GM19397 (cell line): ENCODE results near the gene TGM1.

ENCODE experiments used
- ATAC-seq: cut with Tn5 transposase; IDR thresholded peaks from one replicate; pipeline ENCODE4 v1.9.1; 2021; ENCODE audit warnings: mild to moderate bottlenecking, moderate library complexity; ENCODE audit not compliant: unreplicated experiment

Gene TGM1

GRCh38 chr14:24262821-24263733, at the start of gene TGM1:
Gene TGM1, minus strand, starts transcription at chr14:24263177. Its CDS starts 825 bp downstream, at chr14:24262352.
- ATAC-seq, result no peak

- no peak for ATAC-seq
Measured at GRCh38 chr14:24311837-24312615, 49.0 kb upstream of the TGM1 start.

GRCh38 chr14:24310646-24311604, 47.9 kb upstream of the TGM1 start, which contains the start of gene LTB4R:
Gene LTB4R, plus strand, starts transcription at chr14:24311502. Its CDS starts 4,150 bp downstream, at chr14:24315652.
- peak; percentile 62 for ATAC-seq

- ATAC-seq, result no peak
Measured at GRCh38 chr14:24310265-24310645, 47.3 kb upstream of the TGM1 start.

- no peak for ATAC-seq
Measured at GRCh38 chr14:24309538-24310264, 46.7 kb upstream of the TGM1 start, which contains the start of gene LTB4R2. Gene LTB4R2, plus strand, starts transcription at chr14:24310140. Its CDS starts 525 bp downstream, at chr14:24310665.

- no peak for ATAC-seq
Measured at GRCh38 chr14:24308342-24309124, 45.6 kb upstream of the TGM1 start.

- no peak for ATAC-seq
Measured at GRCh38 chr14:24307575-24308341, 44.8 kb upstream of the TGM1 start, which contains the start of gene CIDEB. Gene CIDEB, minus strand, starts transcription at chr14:24307977. Its CDS starts 119 bp downstream, at chr14:24307858.

- ATAC-seq, result no peak
Measured at GRCh38 chr14:24307156-24307574, 44.2 kb upstream of the TGM1 start.

GRCh38 chr14:24304019-24304387, 41.0 kb upstream of the TGM1 start:
- ATAC-seq, result no peak

GRCh38 chr14:24300326-24300980, 37.5 kb upstream of the TGM1 start:
- no peak for ATAC-seq

GRCh38 chr14:24299255-24300191, 36.5 kb upstream of the TGM1 start, which contains the start of the genes DHRS1 and NOP9:
Gene DHRS1, minus strand, starts transcription at chr14:24299780. Its CDS starts 674 bp downstream, at chr14:24299106.
Gene NOP9, plus strand, starts transcription at chr14:24299850. Its CDS starts 105 bp downstream, at chr14:24299955.
- ATAC-seq, result peak; percentile 68

GRCh38 chr14:24298892-24299254, 35.9 kb upstream of the TGM1 start:
- ATAC-seq, result no peak

- peak; percentile 15 for ATAC-seq
Measured at GRCh38 chr14:24297190-24297964, 34.4 kb upstream of the TGM1 start.

- ATAC-seq, result peak; percentile 45
Measured at GRCh38 chr14:24296341-24297157, 33.6 kb upstream of the TGM1 start.

GRCh38 chr14:24293525-24293924, 30.5 kb upstream of the TGM1 start:
- ATAC-seq, result no peak
